DMS 273 treated with DMSO at 0.1 percent for 48 hours (cell line): Measurements from ENCODE around the gene CHTOP.
A peak's percentile ranks its signal among the peaks of the same experiment; 100 is the strongest.
"Not testable (repeated sequence)": the region's sequence is repeated elsewhere in the genome, so short reads cannot be mapped to it uniquely, and the experiment has no call there.

ENCODE experiments used
- DNase-seq: peaks from one replicate; lab custom pipeline; 2025; lab: John Stamatoyannopoulos, UW

CHTOP gene, protein sequence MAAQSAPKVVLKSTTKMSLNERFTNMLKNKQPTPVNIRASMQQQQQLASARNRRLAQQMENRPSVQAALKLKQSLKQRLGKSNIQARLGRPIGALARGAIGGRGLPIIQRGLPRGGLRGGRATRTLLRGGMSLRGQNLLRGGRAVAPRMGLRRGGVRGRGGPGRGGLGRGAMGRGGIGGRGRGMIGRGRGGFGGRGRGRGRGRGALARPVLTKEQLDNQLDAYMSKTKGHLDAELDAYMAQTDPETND

GRCh38 chr1:153633754-153634665 lies at the start of gene CHTOP:
CHTOP (plus strand) TSS chr1:153634066; CDS start chr1:153636589, 2,523 bp downstream.
- peak; percentile 94 for DNase-seq

DNA sequence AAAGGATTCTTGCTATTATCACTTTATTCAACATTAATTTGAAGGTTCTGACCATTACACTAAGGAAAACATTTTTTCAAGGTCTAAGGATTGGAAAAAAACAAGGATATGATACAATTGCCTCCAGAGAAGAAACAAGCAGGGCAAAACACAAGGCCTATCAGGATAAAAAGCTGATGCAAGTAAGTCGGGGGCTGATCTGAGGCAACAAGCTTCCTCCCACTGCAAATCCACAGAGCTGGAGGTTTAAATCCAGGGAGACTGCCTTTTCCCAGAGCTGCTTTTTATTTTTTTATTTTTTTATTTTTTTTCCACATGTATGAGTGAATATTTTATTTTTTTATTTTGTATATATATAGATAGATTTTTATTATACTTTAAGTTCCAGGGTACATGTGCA lies 48.9 kb upstream of the CHTOP start:
- no peak for DNase-seq

GRCh38 chr1:153586347-153586746 lies 47.5 kb upstream of the CHTOP start:
- DNase-seq: no peak

GRCh38 chr1:153587314-153587713 lies 46.6 kb upstream of the CHTOP start:
- no peak for DNase-seq

DNA sequence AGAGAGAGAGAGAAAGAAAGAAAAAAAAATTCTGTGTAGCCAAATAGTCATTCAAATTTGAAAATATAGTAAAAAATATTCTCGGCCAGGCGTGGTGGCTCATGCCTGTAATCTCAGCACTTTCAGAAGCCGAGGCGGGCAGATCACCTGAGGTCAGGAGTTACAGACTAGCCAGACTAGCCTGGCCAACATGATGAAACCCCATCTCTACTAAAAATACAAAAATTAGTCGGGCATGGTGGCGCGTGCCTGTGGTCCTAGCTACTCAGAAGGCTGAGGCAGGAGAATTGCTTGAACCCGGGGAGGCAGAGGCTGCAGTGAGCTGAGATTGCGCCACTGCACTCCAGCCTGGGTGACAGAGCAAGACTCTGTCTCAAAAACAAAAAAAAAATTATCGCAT lies 45.8 kb upstream of the CHTOP start:
- not testable (repeated sequence) for DNase-seq

GRCh38 chr1:153588482-153588881 lies 45.4 kb upstream of the CHTOP start:
- DNase-seq: no peak

DNA sequence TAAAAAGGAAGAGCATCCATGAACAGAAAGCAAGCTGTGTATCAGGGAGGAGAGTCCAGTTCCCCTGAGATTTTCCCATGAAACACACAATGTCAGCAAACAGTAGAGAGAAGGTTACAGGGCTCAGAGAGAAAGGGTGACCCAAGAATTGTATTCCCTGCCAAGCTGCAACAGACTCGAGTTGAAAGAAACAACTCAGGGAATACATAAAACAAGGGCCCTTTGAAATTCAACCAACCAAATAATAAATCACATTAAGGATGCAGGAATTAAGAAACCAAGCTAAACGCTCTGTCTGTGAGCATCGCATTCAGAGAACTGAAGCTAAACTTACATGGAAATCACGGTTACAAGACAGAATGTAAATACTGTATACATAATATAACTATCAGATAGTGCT lies 41.1 kb upstream of the CHTOP start:
- DNase-seq: no peak

DNA sequence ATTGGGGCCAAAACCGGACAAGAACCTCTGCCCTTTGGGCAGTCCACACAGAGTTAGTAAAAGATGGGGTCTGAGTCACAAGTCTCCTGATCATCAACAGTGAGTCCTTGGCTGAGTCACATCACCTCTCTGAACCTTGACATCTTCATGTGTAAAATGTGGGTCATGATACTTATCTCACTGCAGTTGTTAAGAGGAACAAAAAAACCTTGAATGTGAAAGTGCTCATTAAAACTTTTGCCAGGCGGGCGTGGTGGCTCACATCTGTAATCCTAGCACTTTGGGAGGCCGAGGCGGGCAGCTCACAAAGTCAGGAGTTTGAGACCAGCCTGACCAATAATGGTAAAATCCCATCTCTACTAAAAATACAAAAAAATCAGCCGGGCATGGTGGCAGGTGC lies 36.7 kb upstream of the CHTOP start:
- no peak for DNase-seq

GRCh38 chr1:153598309-153599172 lies 35.3 kb upstream of the CHTOP start:
- peak; percentile 90 for DNase-seq

DNA sequence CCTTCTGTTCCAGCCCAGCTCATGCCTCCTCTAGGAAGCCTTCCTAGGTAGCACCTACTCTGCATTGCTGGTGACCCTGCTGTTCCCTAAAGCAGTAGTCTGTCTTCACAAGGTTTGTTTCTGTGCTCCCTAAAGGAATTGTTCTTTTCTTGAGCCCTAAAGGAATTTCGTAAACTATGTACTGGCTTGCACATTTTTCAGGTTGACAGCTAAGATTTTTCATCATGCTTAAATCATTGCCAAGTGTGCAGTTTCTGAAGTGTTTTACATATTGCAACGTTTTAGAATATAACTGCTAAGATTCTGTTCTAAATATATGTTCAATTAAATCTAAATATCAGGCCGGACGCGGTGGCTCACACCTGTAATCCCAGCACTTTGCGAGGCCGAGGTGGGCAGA lies 34.0 kb upstream of the CHTOP start:
- no peak for DNase-seq

DNA sequence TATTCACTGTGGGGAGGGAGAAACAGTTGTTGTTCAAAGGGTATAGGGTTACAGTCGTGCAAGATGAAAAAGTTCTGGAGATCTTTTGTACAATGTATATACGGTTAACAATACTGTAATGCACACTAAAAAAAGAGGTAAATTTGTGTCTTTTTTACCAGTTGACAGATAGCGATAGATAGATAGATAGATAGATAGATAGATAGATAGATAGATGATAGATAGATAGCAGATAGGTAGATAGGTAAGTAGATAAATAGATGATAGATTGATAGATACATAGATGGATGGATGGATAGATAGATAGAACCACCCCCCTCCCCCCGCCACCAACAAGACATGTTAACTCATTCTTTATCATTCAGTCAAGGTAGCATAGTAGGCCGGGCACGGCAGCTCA lies 31.1 kb upstream of the CHTOP start:
- DNase-seq: no peak

- DNase-seq: no peak
Observed at GRCh38 chr1:153606194-153606593, 27.7 kb upstream of the CHTOP start.

- no peak for DNase-seq
Observed at GRCh38 chr1:153607381-153607780, 26.5 kb upstream of the CHTOP start.

DNA sequence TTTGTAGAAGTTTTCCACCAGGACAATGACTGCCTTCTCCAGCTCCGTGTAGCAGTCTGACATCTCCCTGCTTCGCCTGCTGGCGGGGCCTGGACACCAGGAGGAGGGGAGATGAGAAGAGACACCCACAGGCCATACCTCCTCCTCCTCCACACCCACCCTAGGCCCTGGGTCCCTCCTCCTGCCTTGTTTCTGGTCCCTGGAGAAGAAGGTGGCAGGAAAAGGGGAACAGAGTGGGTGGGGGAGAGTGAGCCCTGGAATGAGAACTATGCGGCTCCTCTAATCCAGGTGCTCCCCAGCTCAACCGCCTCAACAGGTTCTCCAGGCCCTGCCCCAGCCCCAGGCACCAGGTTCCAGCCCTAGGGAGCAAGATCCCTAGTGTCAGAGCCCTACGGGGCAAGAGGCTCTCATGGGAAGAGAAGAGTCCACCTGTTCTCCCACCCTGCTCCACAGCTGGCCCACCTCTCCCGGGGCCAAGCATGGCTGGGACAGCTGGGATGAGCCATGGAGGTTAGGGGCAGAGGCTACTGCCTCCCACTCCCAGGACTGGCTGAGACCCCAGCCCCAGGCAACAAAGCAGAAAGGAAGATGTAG lies 25.7 kb upstream of the CHTOP start:
- no peak for DNase-seq

DNA sequence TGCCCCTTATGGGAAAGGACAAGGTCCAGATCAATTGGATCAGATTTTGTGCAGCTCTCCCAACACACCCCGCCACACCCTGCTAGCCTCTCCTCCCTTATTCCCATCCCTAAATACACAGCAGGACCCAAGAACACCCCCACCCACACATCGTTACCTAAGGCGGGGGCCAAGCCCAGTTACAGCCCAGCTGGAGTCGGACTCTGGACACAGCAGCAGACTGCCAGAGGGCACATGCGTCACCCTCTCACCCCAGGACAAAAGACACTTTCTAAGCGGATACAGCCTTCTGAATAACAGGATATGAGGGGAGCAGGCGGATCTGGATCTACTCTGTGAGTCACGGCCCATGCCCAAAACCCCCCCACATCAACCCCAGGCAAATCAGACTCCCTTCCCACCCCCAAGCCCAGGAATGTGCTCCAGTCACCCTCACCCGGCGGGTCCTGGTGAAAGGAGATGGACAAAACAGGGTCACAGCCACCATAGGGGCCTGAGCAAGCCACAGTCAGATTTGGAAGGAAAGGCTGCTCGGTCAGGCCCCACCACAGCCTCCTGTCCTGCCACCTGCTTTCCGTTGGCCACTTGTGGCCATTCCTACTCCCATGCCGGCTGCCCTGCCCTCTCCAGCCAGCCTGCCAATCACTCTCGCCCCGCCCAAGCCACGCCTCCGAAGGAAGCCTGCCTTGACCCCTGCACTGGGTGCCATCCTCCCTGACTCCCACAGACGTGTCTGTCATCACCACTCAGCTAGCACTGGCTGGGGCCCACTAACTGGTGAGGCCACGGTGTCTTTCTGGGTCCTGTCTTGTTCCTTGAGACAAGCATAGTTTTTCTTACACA lies 24.9 kb upstream of the CHTOP start:
- no peak for DNase-seq

- no peak for DNase-seq
Observed at GRCh38 chr1:153609585-153609907, 24.3 kb upstream of the CHTOP start.

- DNase-seq: no peak
Observed at GRCh38 chr1:153610334-153610733, 23.5 kb upstream of the CHTOP start.

- no peak for DNase-seq
Observed at GRCh38 chr1:153610811-153611301, 23.0 kb upstream of the CHTOP start.

DNA sequence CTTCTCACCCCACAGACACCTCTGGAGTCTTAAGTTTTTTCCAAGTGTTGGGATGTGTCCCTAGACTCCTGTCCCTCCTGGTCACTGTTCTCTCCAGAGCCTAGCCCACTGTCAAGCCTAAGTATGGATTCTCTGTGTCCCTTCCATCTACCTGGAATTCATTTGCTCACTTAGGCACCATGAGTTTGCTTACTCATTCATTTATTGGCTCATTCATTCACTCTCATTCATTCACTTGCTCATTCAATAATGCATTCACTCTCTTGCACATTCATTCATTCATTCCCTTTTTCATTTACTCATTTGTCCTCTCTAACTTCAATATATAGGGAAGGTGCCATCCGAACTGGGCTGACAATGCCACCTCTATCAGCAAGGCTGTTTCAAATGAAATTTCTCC lies 22.5 kb upstream of the CHTOP start:
- DNase-seq: no peak

DNA sequence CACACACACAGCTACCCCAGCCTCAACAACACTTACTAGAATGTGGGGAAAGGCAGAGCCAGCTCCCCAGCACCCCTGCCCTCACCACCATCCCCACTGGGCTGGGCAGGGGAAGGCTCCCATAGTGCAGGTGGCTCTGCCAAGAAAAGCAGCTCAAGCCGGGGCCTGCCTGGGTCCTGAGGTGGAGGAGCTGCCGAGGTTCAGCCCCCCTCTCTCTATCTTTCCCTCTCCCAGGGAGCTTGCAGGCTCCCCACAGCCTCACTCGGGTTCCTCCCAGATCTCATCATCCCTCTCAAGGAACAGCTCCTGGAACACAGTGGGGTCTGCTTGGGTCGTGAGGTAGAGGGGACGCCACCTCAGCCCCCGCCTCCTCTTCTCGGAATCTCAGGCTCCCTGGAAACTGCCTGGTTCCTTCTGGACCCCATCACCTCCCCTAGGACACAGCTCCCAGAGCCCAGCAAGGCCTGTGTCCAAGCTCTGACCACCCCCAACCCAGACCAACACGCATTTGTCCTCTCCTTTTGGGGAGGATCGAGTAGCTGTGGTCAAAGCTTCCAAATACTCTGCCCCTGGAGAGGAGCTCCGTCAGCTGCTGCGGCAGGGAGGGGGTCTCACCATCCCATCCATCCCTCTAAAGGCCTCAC lies 21.6 kb upstream of the CHTOP start:
- no peak for DNase-seq
